ENCODE data around the gene ITPR3.

Gene ITPR3

DNA sequence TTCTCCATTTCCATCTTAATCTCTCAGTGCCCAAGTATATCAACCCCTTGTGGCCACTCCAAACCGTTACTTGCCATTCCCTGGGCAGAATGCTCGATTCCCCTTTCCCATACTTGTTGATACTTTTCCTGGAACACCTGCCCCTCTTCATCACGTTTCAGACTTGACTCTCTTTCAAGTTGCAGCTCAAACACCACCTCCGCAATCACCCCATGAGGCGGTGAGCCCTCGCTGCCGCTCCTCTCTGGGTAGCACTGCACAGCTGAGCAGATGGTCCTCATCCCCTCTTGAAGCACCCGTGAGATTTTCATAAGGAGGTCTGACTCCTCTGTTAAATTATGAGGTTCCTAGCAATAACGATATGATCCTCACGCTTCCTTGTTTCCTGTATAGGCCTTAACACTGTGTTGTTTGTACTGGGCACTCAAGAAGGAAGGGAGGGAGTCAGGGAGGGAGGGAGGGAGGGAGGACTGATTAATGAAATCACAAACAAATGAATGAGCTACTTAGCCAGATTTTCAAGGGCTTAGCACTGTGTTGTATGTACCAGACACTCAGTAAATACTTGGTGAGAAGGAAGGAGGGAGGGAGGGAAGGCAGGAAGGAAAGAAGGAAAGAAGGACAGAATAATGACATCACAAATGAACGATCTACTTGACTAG, 98.3 kb downstream of the ITPR3 start:
- DNase-seq (ENCODE audit: extremely low spot score): no peak
- CTCF ChIA-PET: no interaction called here
- TF ChIP-seq ARNT (IDR thresholded peaks at IDR 0.05): no peak
- no peak for TF ChIP-seq ELF4 (IDR thresholded peaks at IDR 0.05)
- TF ChIP-seq ZNF384 (IDR thresholded peaks at IDR 0.05): no peak
- POLR2A ChIA-PET: interaction anchor here (1.6 kb wide), 1 partner anchor 8 kb away, joined by 10 read pairs; the partner anchor contains the start of gene UQCC2

DNA sequence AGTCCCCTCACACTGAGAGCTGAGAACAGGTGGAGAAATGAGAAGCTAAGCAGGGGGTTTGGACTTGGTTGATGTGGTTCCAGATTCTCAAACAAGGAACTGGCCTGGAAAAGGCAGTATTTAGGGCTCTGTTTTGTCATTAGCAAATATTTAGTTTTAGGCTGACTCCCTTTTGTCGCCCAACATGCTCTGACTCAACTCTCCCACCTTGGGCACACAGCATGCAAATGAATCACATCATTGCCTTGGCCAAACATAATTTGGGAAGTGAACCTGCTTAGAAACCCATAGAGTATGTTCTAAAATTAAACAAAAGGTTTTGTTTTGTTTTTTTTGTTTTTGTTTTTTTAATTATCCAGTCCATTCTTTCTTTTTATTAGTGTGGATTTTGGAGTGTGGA, 99.9 kb downstream of the ITPR3 start:
- CTCF ChIA-PET: no interaction called here
- TF ChIP-seq LEF1 (IDR thresholded peaks at IDR 0.05; ENCODE audit: borderline replicate concordance) (no peak), BHLHE40 (IDR thresholded peaks at IDR 0.05; ENCODE audit: borderline replicate concordance) (no peak), ARNT (IDR thresholded peaks at IDR 0.05) (no peak), CTBP1 (IDR thresholded peaks at IDR 0.05; ENCODE audit: borderline replicate concordance) (no peak), TARDBP (IDR thresholded peaks at IDR 0.05) (no peak), FOXM1 (IDR thresholded peaks at IDR 0.05; ENCODE audit: borderline replicate concordance) (no peak), L3MBTL2 (conservative IDR thresholded peaks at IDR 0.05) (no peak), ZNF384 (IDR thresholded peaks at IDR 0.05) (no peak), SP1 (IDR thresholded peaks at IDR 0.05) (no peak), HDGF (IDR thresholded peaks at IDR 0.05; ENCODE audit: borderline replicate concordance) (no peak), FOXA1 (IDR thresholded peaks at IDR 0.05) (no peak)
- TF ChIP-seq, protein P1, sequence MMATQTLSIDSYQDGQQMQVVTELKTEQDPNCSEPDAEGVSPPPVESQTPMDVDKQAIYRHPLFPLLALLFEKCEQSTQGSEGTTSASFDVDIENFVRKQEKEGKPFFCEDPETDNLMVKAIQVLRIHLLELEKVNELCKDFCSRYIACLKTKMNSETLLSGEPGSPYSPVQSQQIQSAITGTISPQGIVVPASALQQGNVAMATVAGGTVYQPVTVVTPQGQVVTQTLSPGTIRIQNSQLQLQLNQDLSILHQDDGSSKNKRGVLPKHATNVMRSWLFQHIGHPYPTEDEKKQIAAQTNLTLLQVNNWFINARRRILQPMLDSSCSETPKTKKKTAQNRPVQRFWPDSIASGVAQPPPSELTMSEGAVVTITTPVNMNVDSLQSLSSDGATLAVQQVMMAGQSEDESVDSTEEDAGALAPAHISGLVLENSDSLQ (IDR thresholded peaks at IDR 0.05): no peak
- POLR2A ChIA-PET: interaction anchor here (1.6 kb wide), 1 partner anchor 10 kb away, joined by 10 read pairs; the partner anchor contains the start of gene UQCC2
- no peak for DNase-seq (ENCODE audit: extremely low spot score)

DNA sequence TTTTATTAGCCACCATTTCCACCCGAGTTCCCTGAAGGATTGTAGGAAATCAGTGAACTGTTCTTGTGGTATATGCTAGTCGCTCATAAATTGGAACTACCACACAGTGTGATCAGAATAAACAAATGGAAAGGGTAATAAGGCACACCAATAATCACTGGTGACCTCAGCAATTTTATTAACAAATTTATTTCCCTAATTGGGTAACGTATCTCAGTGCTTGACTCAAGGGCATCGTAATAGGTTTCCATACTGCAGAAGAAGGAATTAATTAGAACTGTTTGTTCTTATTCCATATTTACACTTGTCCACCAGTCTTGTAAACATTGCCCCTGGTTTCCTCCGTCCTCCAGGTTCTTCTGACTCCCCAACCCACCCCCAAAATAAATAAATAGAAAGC, 100.4 kb downstream of the ITPR3 start:
- ChIA-PET POLR2A (interaction anchor here (1.6 to 1.9 kb wide), 2 partner anchors 10 kb away, joined by 10 to 17 read pairs; partner anchors contain the start of gene UQCC2), CTCF (interaction anchor here (0.6 to 0.7 kb wide), 2 partner anchors 10 to 585 kb away, joined by 3 read pairs; partner anchors contain the start of gene UQCC2)
- DNase-seq (ENCODE audit: extremely low spot score): no peak
- TF ChIP-seq ARNT (IDR thresholded peaks at IDR 0.05) (no peak), NFRKB (IDR thresholded peaks at IDR 0.05) (no peak), L3MBTL2 (conservative IDR thresholded peaks at IDR 0.05) (no peak)

DNA sequence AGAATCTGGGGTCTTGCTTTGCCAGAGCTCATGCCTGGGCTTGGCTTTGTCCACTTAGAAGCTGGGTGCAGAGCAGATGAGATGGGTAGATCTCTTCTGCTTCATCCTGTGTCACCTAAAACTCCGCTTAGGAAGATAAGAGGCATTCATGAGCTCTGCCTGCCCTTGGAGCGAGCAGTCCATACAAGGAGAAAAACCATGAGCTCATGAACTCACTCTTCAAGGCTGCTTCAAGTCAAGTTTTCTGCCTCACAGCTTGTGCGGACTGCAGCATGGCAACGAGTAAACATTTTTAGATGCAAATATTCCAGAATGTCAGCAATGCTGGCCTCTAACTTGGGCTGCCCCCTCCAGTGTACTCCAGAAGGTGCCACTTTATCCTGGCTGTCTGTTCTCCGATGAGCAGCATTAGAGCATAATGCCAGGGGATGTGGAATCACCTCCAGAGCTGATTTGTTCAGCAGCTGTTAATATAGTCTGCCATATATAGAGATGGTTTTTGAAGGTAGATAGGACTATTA, 101.0 kb downstream of the ITPR3 start:
- ChIA-PET CTCF (interaction anchor here (0.6 to 1.6 kb wide), 4 partner anchors 11 to 586 kb away, joined by 3 to 6 read pairs (median 3); partner anchors contain the start of gene UQCC2), POLR2A (interaction anchor here (0.7 to 1.9 kb wide), 2 partner anchors 11 to 21 kb away, joined by 3 to 17 read pairs; partner anchors contain the start of gene UQCC2)
- DNase-seq (ENCODE audit: extremely low spot score): no peak
- TF ChIP-seq ELF4 (IDR thresholded peaks at IDR 0.05): no peak
- no peak for TF ChIP-seq NFRKB (IDR thresholded peaks at IDR 0.05)
- no peak for TF ChIP-seq FOXM1 (IDR thresholded peaks at IDR 0.05; ENCODE audit: borderline replicate concordance)
- TF ChIP-seq HDGF (IDR thresholded peaks at IDR 0.05; ENCODE audit: borderline replicate concordance): no peak
- TF ChIP-seq TARDBP (IDR thresholded peaks at IDR 0.05): no peak
- TF ChIP-seq CTBP1 (IDR thresholded peaks at IDR 0.05; ENCODE audit: borderline replicate concordance): no peak
- no peak for TF ChIP-seq ZNF384 (IDR thresholded peaks at IDR 0.05)
- no peak for TF ChIP-seq SUZ12 (IDR thresholded peaks at IDR 0.05)
- TF ChIP-seq ARNT (IDR thresholded peaks at IDR 0.05): no peak
- no peak for TF ChIP-seq BHLHE40 (IDR thresholded peaks at IDR 0.05; ENCODE audit: borderline replicate concordance)
- TF ChIP-seq, protein P1 (IDR thresholded peaks at IDR 0.05): no peak
- no peak for TF ChIP-seq LEF1 (IDR thresholded peaks at IDR 0.05; ENCODE audit: borderline replicate concordance)
- no peak for TF ChIP-seq FOXA1 (IDR thresholded peaks at IDR 0.05)
- TF ChIP-seq SP1 (IDR thresholded peaks at IDR 0.05): no peak
- no peak for TF ChIP-seq L3MBTL2 (conservative IDR thresholded peaks at IDR 0.05)
- TF ChIP-seq FOXK2 (IDR thresholded peaks at IDR 0.05): no peak

DNA sequence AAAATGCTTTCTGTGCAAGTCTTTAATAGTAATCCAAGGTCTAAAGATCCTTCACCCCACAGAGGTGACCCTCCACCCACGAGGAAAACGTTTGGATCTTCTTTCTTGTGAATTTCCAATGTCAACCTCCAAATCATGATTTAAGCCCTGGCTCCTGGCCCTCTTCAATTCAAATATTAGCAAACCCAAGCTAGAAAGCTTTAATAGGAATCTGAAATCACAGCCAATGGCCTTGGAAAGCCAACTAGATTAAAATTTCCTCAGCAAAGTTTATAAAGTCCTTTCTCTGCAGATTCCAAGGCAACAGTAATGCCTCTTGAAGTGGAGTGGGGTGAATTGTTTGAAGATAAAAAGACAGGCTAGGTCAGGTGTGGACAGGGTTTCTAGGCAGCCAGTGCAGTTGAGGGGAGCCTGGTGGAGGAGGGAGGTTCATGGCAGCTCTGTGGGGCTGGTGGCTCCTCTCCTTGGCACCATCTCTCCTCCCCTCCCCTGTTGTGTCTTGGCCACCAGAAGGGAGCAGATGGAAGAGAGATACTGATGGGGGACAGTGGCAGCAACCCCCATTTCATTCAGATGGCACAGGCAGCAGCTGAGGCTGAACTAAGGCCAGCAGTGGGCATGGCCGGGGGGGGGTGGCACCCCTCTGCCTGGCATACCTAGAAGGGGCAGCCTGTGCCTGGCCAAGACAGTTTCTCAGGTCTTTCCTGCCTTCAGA, 102.4 kb downstream of the ITPR3 start:
- CTCF ChIA-PET: interaction anchor here (0.9 to 1.6 kb wide), 4 partner anchors 12 to 432 kb away, joined by 3 to 6 read pairs (median 4); partner anchors contain the start of gene UQCC2
- TF ChIP-seq FOXA1 (IDR thresholded peaks at IDR 0.05) (no peak), CTBP1 (IDR thresholded peaks at IDR 0.05; ENCODE audit: borderline replicate concordance) (no peak), NFRKB (IDR thresholded peaks at IDR 0.05) (no peak), SUZ12 (IDR thresholded peaks at IDR 0.05) (no peak), LEF1 (IDR thresholded peaks at IDR 0.05; ENCODE audit: borderline replicate concordance) (no peak), FOXM1 (IDR thresholded peaks at IDR 0.05; ENCODE audit: borderline replicate concordance) (no peak), ZNF384 (IDR thresholded peaks at IDR 0.05) (no peak), TARDBP (IDR thresholded peaks at IDR 0.05) (no peak), HDGF (IDR thresholded peaks at IDR 0.05; ENCODE audit: borderline replicate concordance) (no peak), ELF4 (IDR thresholded peaks at IDR 0.05) (no peak), FOXK2 (IDR thresholded peaks at IDR 0.05) (no peak), BHLHE40 (IDR thresholded peaks at IDR 0.05; ENCODE audit: borderline replicate concordance) (no peak), SP1 (IDR thresholded peaks at IDR 0.05) (no peak), ARNT (IDR thresholded peaks at IDR 0.05) (no peak), L3MBTL2 (conservative IDR thresholded peaks at IDR 0.05) (no peak)
- TF ChIP-seq, protein P1 (IDR thresholded peaks at IDR 0.05): no peak
- POLR2A ChIA-PET: interaction anchor here (1.3 to 1.9 kb wide), 2 partner anchors 12 kb away, joined by 6 to 17 read pairs; partner anchors contain the start of gene UQCC2
- DNase-seq (ENCODE audit: extremely low spot score): no peak

Measured in HEK293T (cell line).